H1 (cell line): ENCODE results near the gene NAPA. TPM values are rescaled to one million over a fixed set of nuclear protein-coding genes. Genes with fewer than 3 reads are reported as not detected.

ENCODE experiments used
- CTCF ChIA-PET: fragments of 300-600 bp; sonication (Branson Sonifier 250); formaldehyde crosslinking; loops from one replicate; lab custom pipeline; 2021; ENCODE audit not compliant: partially characterized antibody; lab: Charles Lee
- POLR2A ChIA-PET: fragments of 300-600 bp; sonication (Branson Sonifier 250); formaldehyde crosslinking; loops from one replicate; lab custom pipeline; 2021; ENCODE audit warnings: inconsistent platforms; ENCODE audit not compliant: partially characterized antibody; lab: Charles Lee
- DNase-seq, 2 experiments: peaks; one replicate each; pipeline versions ENCODE4 v3.0.0 to v3.0.0-alpha.2; 2010 to 2022; ENCODE audit warnings: low spot score in 2 of 2, low read depth in 1 of 2, mixed read lengths in 1 of 2
- FAIRE-seq: peaks from 2 replicates; lab custom pipeline; 2011; peaks lifted over from hg19 to GRCh38; lab: Jason Lieb, UNC
- H2AFZ ChIP-seq: 2 replicates; pipeline ENCODE4 v1.8.1; 2012; ENCODE audit warnings: low read length, inconsistent platforms
- H2AK5ac ChIP-seq: 2 replicates; pipeline ENCODE4 v1.6.1; 2013; ENCODE audit warnings: low read depth, low read length
- H2BK120ac ChIP-seq: replicated peaks from 2 replicates; pipeline ENCODE3; 2013; ENCODE audit warnings: low read depth, low read length, inconsistent platforms
- H2BK12ac ChIP-seq: 2 replicates; pipeline ENCODE4 v1.6.1; 2013; ENCODE audit warnings: low read depth, low read length
- H2BK15ac ChIP-seq: 2 replicates; pipeline ENCODE4 v1.6.1; 2013; ENCODE audit warnings: low read length
- H2BK20ac ChIP-seq: 2 replicates; pipeline ENCODE4 v1.6.1; 2013; ENCODE audit warnings: low read length
- H2BK5ac ChIP-seq: 2 replicates; pipeline ENCODE4 v1.6.1; 2013; ENCODE audit warnings: low read depth, low read length
- H3K14ac ChIP-seq: 2 replicates; pipeline ENCODE4 v1.6.1; 2013; ENCODE audit warnings: inconsistent platforms; ENCODE audit not compliant: insufficient read length
- H3K18ac ChIP-seq: 2 replicates; pipeline ENCODE4 v1.6.1; 2013; ENCODE audit warnings: low read length; ENCODE audit errors: extremely low read depth
- H3K23ac ChIP-seq: 2 replicates; pipeline ENCODE4 v1.6.1; 2013; ENCODE audit warnings: inconsistent platforms; ENCODE audit not compliant: insufficient read length
- H3K23me2 ChIP-seq: 2 replicates; pipeline ENCODE4 v1.6.1; 2013; ENCODE audit warnings: low read depth, low read length
- H3K27ac ChIP-seq: 2 replicates; pipeline ENCODE4 v1.6.1; 2011; ENCODE audit warnings: low read depth, low read length, inconsistent platforms
- H3K27me3 ChIP-seq, 4 experiments: replicated peaks in 1 of 4; 1 replicate in 1 of 4; 2 replicates in 3 of 4; pipeline versions ENCODE4 v1.6.1 to v1.8.1; 2011 to 2013; ENCODE audit warnings: low read length in 3 of 4, mild to moderate bottlenecking in 3 of 4, inconsistent platforms in 2 of 4, mixed read lengths in 2 of 4, moderate library complexity in 1 of 4; ENCODE audit not compliant: control insufficient read depth in 3 of 4, insufficient read depth in 3 of 4; ENCODE audit errors: extremely low read depth in 1 of 4
- H3K36me3 ChIP-seq, 4 experiments: 2 replicates each; pipeline versions ENCODE4 v1.6.1 to v1.8.1; 2011 to 2013; ENCODE audit warnings: mild to moderate bottlenecking in 4 of 4, low read length in 3 of 4, moderate library complexity in 2 of 4, control low read depth in 1 of 4, inconsistent platforms in 1 of 4; ENCODE audit not compliant: insufficient read depth in 4 of 4, control insufficient read depth in 2 of 4
- H3K4ac ChIP-seq: replicated peaks from 2 replicates; pipeline ENCODE3; 2013; ENCODE audit warnings: low read length, low read depth, mixed read lengths, inconsistent platforms; ENCODE audit not compliant: insufficient read length
- H3K4me1 ChIP-seq, 4 experiments: replicated peaks in 1 of 4; 1 replicate in 1 of 4; 2 replicates in 3 of 4; pipeline versions ENCODE4 v1.6.1 to v1.8.1; 2011 to 2013; ENCODE audit warnings: low read length in 3 of 4, inconsistent platforms in 2 of 4, mixed read lengths in 1 of 4; ENCODE audit not compliant: insufficient read depth in 4 of 4, control insufficient read depth in 3 of 4
- H3K4me2 ChIP-seq, 2 experiments: 2 replicates each; pipeline versions ENCODE4 v1.6.1 to v1.8.1; 2011 to 2013; ENCODE audit warnings: low read depth in 2 of 2, low read length in 2 of 2, control low read depth in 1 of 2, inconsistent platforms in 1 of 2, mild to moderate bottlenecking in 1 of 2; ENCODE audit not compliant: insufficient read depth in 1 of 2
- H3K4me3 ChIP-seq, 4 experiments: fragments of 200-600, 300-600 bp in 1 of 4; sonication (generic), shearing (Covaris generic), sonication (Bioruptor Twin) in 1 of 4; 2 replicates each; pipeline versions ENCODE4 v1.5.1 to v1.8.1; 2011 to 2016; ENCODE audit warnings: low read length in 4 of 4, low read depth in 3 of 4, control low read depth in 2 of 4, inconsistent platforms in 2 of 4, mild to moderate bottlenecking in 2 of 4, mixed read lengths in 1 of 4, moderate library complexity in 1 of 4; ENCODE audit not compliant: insufficient read depth in 2 of 4; ENCODE audit errors: extremely low read depth in 1 of 4
- H3K56ac ChIP-seq: replicated peaks from 2 replicates; pipeline ENCODE3; 2013; ENCODE audit warnings: low read depth, mild to moderate bottlenecking, mixed read lengths, low read length, inconsistent platforms; ENCODE audit not compliant: insufficient read length
- H3K79me1 ChIP-seq: 2 replicates; pipeline ENCODE4 v1.6.1; 2013; ENCODE audit warnings: low read depth, low read length, control low read depth
- H3K79me2 ChIP-seq, 2 experiments: 2 replicates each; pipeline versions ENCODE4 v1.6.1 to v1.8.1; 2012 to 2013; ENCODE audit warnings: low read length in 2 of 2, mild to moderate bottlenecking in 2 of 2, inconsistent platforms in 1 of 2; ENCODE audit not compliant: insufficient read depth in 2 of 2, control insufficient read depth in 1 of 2
- H3K9ac ChIP-seq, 4 experiments: replicated peaks in 1 of 4; 1 replicate in 1 of 4; 2 replicates in 3 of 4; pipeline versions ENCODE4 v1.6.1 to v1.8.1; 2011 to 2013; ENCODE audit warnings: low read depth in 3 of 4, low read length in 3 of 4, control low read depth in 2 of 4, mild to moderate bottlenecking in 2 of 4, moderate library complexity in 2 of 4, inconsistent platforms in 1 of 4; ENCODE audit errors: extremely low read depth in 1 of 4
- H3K9me3 ChIP-seq, 2 experiments: 2 replicates each; pipeline versions ENCODE4 v1.6.1 to v1.8.1; 2012 to 2013; ENCODE audit warnings: mild to moderate bottlenecking in 2 of 2, moderate library complexity in 2 of 2, control low read depth in 1 of 2, inconsistent platforms in 1 of 2, low read depth in 1 of 2, low read length in 1 of 2, mixed read lengths in 1 of 2; ENCODE audit not compliant: insufficient read depth in 2 of 2
- H4K20me1 ChIP-seq, 2 experiments: replicated peaks in 1 of 2; 2 replicates each; pipeline versions ENCODE3 to v1.8.1; 2011 to 2013; ENCODE audit warnings: inconsistent platforms in 2 of 2, low read length in 2 of 2, mild to moderate bottlenecking in 1 of 2; ENCODE audit not compliant: insufficient read depth in 2 of 2, control insufficient read depth in 1 of 2
- H4K5ac ChIP-seq: 2 replicates; pipeline ENCODE4 v1.6.1; 2013; ENCODE audit warnings: low read length, low read depth, mixed read lengths, inconsistent platforms; ENCODE audit not compliant: insufficient read length
- H4K8ac ChIP-seq: 2 replicates; pipeline ENCODE4 v1.8.0; 2013; ENCODE audit warnings: mild to moderate bottlenecking, moderate library complexity, low read length, inconsistent platforms; ENCODE audit not compliant: insufficient read depth; ENCODE audit errors: extremely low read depth
- H4K91ac ChIP-seq: replicated peaks from 2 replicates; pipeline ENCODE3; 2013; ENCODE audit warnings: low read length, mixed read lengths, inconsistent platforms; ENCODE audit not compliant: insufficient read length
- JUND ChIP-seq: IDR thresholded peaks from 2 replicates; pipeline ENCODE4 v1.6.1; 2011; ENCODE audit warnings: mild to moderate bottlenecking, improper control_type of control experiment, low read length
- WGBS, 2 experiments: shearing (Covaris generic) in 1 of 2; methylation state at CpG; one replicate each; pipeline versions ENCODE4 v1.1.6 to v1.1.7; 2013 to 2015; ENCODE audit warnings: low lambda C conversion rate in 2 of 2, mixed read lengths in 2 of 2, inconsistent platforms in 1 of 2, low coverage in 1 of 2, missing lambda C conversion rate in 1 of 2; ENCODE audit not compliant: insufficient replicate concordance in 2 of 2, insufficient coverage in 1 of 2, insufficient read length in 1 of 2; ENCODE audit errors: extremely low coverage in 1 of 2, missing lambda C conversion rate in 1 of 2; 5-methylcytosine and 5-hydroxymethylcytosine counted together
- polyA plus RNA-seq, 7 experiments: library from polyadenylated mRNA; depleted of rRNA in 3 of 7; stranded (reverse) in 5 of 7; unstranded in 2 of 7; fragments of >200 nt in 5 of 7; fragments of 200-250 nt in 2 of 7; gene quantifications; 1 replicate in 5 of 7; 2 replicates in 1 of 7; 4 replicates in 1 of 7; pipeline versions ENCODE4 v1.2.1 to v1.2.3, GENCODE V29; 2011 to 2013; ENCODE audit warnings: missing spikeins in 2 of 7, mixed read lengths in 2 of 7
- total RNA-seq: library from RNA; stranded (reverse); fragmentation: NEBNext Ultra II Directional; extraction: Animal tissue kit (Norgen Biotek cat#: 25700); gene quantifications from 2 replicates; pipeline ENCODE4 v1.2.1, GENCODE V29; 2021

The NAPA gene
- total and polyA plus RNA-seq, 2 of the 8 experiments (the other 6 are each of a cell fraction or from before 2014, with no cell fraction given) = 58.5 to 78.2 TPM

DNA sequence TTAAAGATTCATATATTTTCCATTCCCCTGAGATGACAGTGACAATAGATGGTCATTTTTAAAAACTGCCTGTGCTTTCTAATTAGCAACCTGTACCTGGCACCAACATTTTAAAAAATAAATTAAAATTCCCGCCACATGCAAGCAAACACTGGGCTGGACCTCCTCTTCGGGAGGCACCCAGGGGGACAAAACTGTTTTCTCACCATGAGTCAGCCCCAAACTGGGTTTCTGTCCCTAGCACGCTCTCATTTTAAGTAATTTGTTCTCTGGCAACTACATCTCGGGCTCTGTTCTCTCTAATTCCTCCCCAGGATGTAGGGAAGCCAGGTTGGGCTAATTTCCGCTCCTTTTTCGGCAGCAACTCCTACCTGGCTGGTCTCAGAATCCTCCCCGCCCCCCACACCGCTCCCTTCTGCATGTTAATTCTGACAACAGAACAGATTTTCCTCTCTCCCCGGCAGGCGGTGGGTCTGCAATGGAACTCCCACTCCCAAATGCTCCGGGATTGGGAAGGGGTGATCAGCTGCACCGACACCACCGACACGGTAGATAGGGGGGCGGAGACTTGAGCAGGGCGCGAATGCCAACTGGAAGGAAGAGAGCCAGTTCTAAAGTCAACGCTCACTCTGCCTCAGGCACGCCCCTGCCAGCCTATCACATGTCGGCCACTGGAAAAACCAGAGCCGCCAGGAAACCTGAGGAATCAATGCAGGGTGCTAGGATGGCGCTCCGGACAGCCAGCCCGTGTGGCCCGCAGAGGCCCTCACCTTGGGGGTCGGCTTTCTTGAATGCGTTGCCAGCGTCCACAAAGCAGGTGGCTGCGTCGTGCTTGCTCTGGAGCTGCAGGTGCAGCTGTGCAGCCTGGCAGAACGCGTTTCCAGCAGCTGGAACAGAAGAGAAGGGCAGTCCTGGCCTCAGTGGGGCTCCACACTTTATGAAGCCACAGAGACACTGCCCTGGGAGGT, 14.7 kb downstream of the NAPA start:
- H3K23me2 ChIP-seq = no peaks in the 10 kb centered on the region
- no peaks in the 10 kb centered on the region for H3K36me3 ChIP-seq
- H3K18ac ChIP-seq = no peak overlapping the region
- no peak overlapping the region for H2AK5ac ChIP-seq
- no peak overlapping the region for H2BK120ac ChIP-seq
- H3K23ac ChIP-seq = no peak overlapping the region
- peak overlapping the region; percentile 57 for H4K8ac ChIP-seq
- WGBS, 2 experiments = 64% methylated on average over 32 of the region's 32 CpGs; no CpG with 5 or more reads in 1 of the 2 experiments
- TF ChIP-seq JUND = no peak
- H2BK15ac ChIP-seq = no peak overlapping the region
- no peak overlapping the region for H4K5ac ChIP-seq
- peak overlapping the region in 3 of 4 experiments; percentile 9 to 23 (median 15); a peak in 2 of 8 replicates for H3K4me3 ChIP-seq
- H2BK12ac ChIP-seq = peak overlapping the region; percentile 50; the same call in 1 of the 2 replicates
- ChIA-PET POLR2A (interaction anchor here (0.8 to 7.6 kb wide), 6 partner anchors 9 to 24 kb away, joined by 3 to 55 read pairs (median 6); partner anchors contain the start of gene KPTN), CTCF (interaction anchor here (1.0 to 3.8 kb wide), 10 partner anchors 9 to 199 kb away, joined by 3 to 13 read pairs (median 4); no protein-coding TSS in a partner anchor)
- H3K27me3 ChIP-seq = no peaks in the 10 kb centered on the region
- no peaks in the 10 kb centered on the region for H3K9me3 ChIP-seq
- DNase-seq (no peak), FAIRE-seq (no peak)
- peak overlapping the region; percentile 71 for H4K91ac ChIP-seq
- H3K14ac ChIP-seq = no peak overlapping the region
- H3K27ac ChIP-seq = 0 out of 2 replicates have a peak overlapping the region, but pooled peaks have one; percentile 5
- no peaks in the 10 kb centered on the region; the same call in 1 of the 2 replicates for H3K79me1 ChIP-seq
- peaks cover 0 to 1% of the 10 kb centered on the region in 2 experiments; a peak in 1 of 4 replicates for H3K79me2 ChIP-seq
- H3K9ac ChIP-seq = no peak overlapping the region; a peak in 3 of 7 replicates
- H4K20me1 ChIP-seq = peaks cover 2% of the 10 kb centered on the region in 2 experiments
- H2AFZ ChIP-seq = no peak overlapping the region
- H3K4ac ChIP-seq = no peak overlapping the region
- H2BK5ac ChIP-seq = peak overlapping the region; percentile 48; the same call in 1 of the 2 replicates
- peak overlapping the region; percentile 18 for H3K56ac ChIP-seq
- peak overlapping the region in 1 of 2 experiments; percentile 30; a peak in 2 of 4 replicates for H3K4me2 ChIP-seq
- H2BK20ac ChIP-seq = no peak overlapping the region
- peaks cover 0 to 6% (median 3%) of the 10 kb centered on the region in 4 experiments; a peak in 4 of 7 replicates for H3K4me1 ChIP-seq
